HG02973 (cell line): ENCODE data around the gene ITGA2.
"Not testable (repeated sequence)": the region's sequence is repeated elsewhere in the genome, so short reads cannot be mapped to it uniquely, and the experiment has no call there.

Experiments used
- ATAC-seq: cut with Tn5 transposase; IDR thresholded peaks from one replicate; pipeline ENCODE4 v1.9.1; 2021; ENCODE audit warnings: moderate library complexity; ENCODE audit not compliant: unreplicated experiment

ITGA2 gene

GRCh38 chr5:53095217-53095616 is 106.1 kb downstream of the ITGA2 start:
- no peak for ATAC-seq

GRCh38 chr5:53095931-53096525 is 106.9 kb downstream of the ITGA2 start:
- peak; percentile 81 for ATAC-seq

- ATAC-seq, result no peak
Measured at GRCh38 chr5:53099546-53099945, 110.4 kb downstream of the ITGA2 start.

GRCh38 chr5:53100606-53101005 is 111.5 kb downstream of the ITGA2 start:
- ATAC-seq, result no peak

- ATAC-seq, result no peak
Measured at GRCh38 chr5:53105611-53106300, 116.6 kb downstream of the ITGA2 start.

GRCh38 chr5:53109056-53109442 is 119.9 kb downstream of the ITGA2 start:
- peak; percentile 15 for ATAC-seq

GRCh38 chr5:53109443-53110127 is 120.4 kb downstream of the ITGA2 start, which contains the start of gene MOCS2:
Gene MOCS2, minus strand, starts transcription at chr5:53109757. Its CDS starts 2,583 bp downstream, at chr5:53107174.
- ATAC-seq, result peak; percentile 95

GRCh38 chr5:53110156-53110555 is 121.0 kb downstream of the ITGA2 start:
- peak; percentile 7 for ATAC-seq

- ATAC-seq, result no peak
Measured at GRCh38 chr5:53111139-53111538, 122.0 kb downstream of the ITGA2 start.

- not testable (repeated sequence) for ATAC-seq
Measured at GRCh38 chr5:53112307-53112706, 123.2 kb downstream of the ITGA2 start.

- no peak for ATAC-seq
Measured at GRCh38 chr5:53112909-53113308, 123.8 kb downstream of the ITGA2 start.

- no peak for ATAC-seq
Measured at GRCh38 chr5:53113947-53114346, 124.8 kb downstream of the ITGA2 start.

GRCh38 chr5:53114988-53115387 is 125.8 kb downstream of the ITGA2 start:
- no peak for ATAC-seq

- ATAC-seq, result no peak
Measured at GRCh38 chr5:53116597-53116996, 127.4 kb downstream of the ITGA2 start.

GRCh38 chr5:53118879-53119278 is 129.7 kb downstream of the ITGA2 start:
- no peak for ATAC-seq

- no peak for ATAC-seq
Measured at GRCh38 chr5:53120165-53120564, 131.0 kb downstream of the ITGA2 start.

GRCh38 chr5:53123702-53124101 is 134.6 kb downstream of the ITGA2 start:
- ATAC-seq, result no peak

GRCh38 chr5:53126521-53126920 is 137.4 kb downstream of the ITGA2 start:
- no peak for ATAC-seq

GRCh38 chr5:53127107-53127506 is 138.0 kb downstream of the ITGA2 start:
- ATAC-seq, result no peak

GRCh38 chr5:53128481-53128880 is 139.3 kb downstream of the ITGA2 start:
- ATAC-seq, result no peak

GRCh38 chr5:53130266-53130665 is 141.1 kb downstream of the ITGA2 start:
- no peak for ATAC-seq

- no peak for ATAC-seq
Measured at GRCh38 chr5:53133020-53133419, 143.9 kb downstream of the ITGA2 start.
